GM19452 (cell line): ENCODE measurements around the gene MED27.
"Not testable (repeated sequence)": the region's sequence is repeated elsewhere in the genome, so short reads cannot be mapped to it uniquely, and the experiment has no call there.

ENCODE experiments used
- ATAC-seq: cut with Tn5 transposase; IDR thresholded peaks from one replicate; pipeline ENCODE4 v1.9.1; 2021; ENCODE audit not compliant: unreplicated experiment

MED27 gene

DNA sequence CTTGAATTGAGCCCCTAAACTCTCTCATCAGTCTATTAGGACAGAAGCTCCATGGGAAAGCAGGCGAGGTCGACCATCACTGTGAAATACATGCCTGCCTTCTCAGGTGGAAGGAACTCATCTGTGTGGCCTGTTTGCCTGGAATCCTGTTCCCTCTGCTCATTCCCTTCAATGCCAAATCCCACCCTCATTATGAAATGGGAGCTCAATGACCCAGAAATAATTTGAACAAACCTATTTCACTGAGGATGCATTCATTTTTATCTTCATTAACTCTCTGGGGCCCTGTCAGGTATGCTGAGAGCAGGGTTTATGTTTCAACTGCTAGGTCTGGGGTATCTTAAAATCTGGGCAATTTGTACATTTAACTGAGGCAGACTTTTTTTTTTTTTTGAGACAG lies 142.2 kb downstream of the MED27 start:
- no peak for ATAC-seq

- ATAC-seq, result no peak
These were observed 142.7 kb downstream of the MED27 start for GRCh38 chr9:131936929-131937328.

DNA sequence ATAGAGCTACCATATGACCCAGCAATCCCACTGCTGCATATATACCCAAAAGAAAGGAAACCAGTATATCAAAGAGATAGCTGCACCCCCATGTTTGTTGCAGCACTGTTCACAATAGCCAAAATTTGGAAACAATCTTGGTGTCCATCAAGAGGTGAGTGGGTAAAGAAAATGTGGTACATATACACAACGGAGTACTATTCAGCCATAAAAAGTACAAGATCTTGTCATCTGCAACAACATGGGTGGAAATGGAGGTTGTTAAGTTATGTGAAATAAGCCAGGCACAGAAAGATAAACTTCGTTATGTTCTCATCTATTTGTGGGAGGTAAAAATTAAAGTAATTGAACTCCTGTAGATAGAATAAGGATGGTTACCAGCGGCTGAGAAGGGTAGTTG lies 145.0 kb downstream of the MED27 start:
- no peak for ATAC-seq

GRCh38 chr9:131927091-131927490 lies 152.6 kb downstream of the MED27 start:
- no peak for ATAC-seq

- ATAC-seq, result no peak
These were observed 153.2 kb downstream of the MED27 start for GRCh38 chr9:131926360-131926922.

DNA sequence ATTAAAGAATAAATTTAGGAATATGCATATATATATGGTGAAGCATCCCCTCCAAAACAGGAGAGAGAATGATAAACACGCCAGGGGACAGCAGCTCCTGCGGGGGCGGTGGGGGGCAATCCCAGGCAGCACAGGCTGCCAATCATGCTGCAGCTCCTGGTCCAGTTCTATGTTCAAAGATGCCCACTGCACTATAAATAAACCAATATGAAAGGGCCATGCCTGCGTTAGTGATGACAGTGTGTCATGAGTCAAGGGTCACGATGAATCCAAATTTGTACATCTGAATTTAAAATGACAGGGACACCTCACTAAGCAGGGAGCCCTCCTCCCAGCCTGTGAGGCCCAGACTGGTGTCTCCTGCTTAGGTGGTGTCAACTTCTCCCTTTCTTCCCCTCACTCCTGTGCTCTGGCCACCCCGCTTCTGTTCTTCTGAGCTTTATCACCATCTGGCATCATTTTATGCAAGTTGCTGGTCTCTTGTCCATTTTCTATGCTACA lies 153.9 kb downstream of the MED27 start:
- ATAC-seq, result no peak

GRCh38 chr9:131923766-131924165 lies 155.9 kb downstream of the MED27 start:
- no peak for ATAC-seq

GRCh38 chr9:131923132-131923671 lies 156.5 kb downstream of the MED27 start:
- no peak for ATAC-seq

GRCh38 chr9:131921635-131922034 lies 158.0 kb downstream of the MED27 start:
- ATAC-seq, result not testable (repeated sequence)

GRCh38 chr9:131919216-131919615 lies 160.5 kb downstream of the MED27 start:
- no peak for ATAC-seq

DNA sequence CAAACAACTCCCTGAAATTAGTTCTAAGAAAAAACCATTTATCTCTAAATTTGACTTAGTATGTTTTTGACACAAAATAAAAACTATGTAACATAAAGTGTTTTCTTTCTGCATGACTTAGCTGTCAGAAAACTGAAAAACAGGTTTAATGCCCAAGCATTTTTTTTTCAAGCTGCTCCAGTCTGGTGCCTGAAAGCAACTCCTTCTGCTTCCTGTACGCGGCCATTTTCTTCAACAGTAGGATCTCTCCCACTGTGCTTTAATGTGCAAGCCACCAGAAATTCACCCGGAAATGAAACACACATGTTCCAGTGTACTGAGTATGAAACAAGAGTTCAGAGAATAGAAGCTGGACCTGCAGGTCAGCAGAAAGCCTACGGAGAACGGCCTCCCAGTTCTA lies 161.2 kb downstream of the MED27 start:
- no peak for ATAC-seq

DNA sequence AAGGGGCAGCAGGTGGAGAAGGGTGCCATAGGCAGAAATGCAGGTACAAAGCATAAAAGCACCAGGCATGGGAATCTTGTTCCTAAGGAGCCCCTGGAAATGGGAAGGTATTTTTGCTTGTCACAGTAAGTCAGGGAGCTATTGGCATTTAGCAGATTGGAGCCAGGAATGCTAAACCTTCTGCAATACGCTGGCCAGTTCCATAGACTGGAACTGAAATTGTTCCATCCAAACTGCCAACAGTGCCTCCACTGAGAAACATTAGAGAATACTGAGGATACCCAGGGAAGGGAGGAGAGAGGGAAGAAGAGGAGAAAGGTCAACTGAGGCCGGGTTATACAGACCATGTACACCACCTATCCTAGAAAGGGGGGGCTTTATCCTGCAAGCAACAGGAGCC lies 162.7 kb downstream of the MED27 start:
- no peak for ATAC-seq

DNA sequence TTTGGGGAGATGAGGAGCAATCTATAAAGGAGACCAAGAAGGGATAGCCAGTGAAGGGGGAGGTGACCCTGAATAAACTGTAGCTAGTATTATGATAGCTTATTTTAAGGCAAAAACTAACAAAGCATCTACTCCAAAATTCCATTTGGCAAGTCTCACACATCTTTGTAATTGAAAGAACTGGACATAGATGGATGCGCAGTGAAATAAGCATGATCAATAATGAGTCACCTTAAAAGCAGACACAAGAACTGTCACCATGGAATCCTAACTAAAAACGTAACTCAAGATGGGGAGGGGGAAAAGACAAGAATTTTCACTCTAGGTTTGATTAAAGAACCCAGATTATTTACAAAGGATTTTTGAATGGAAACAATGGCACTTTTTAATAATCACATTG lies 164.5 kb downstream of the MED27 start:
- ATAC-seq, result no peak

GRCh38 chr9:131912671-131913070 lies 167.0 kb downstream of the MED27 start:
- no peak for ATAC-seq

GRCh38 chr9:131912069-131912468 lies 167.6 kb downstream of the MED27 start:
- no peak for ATAC-seq

- ATAC-seq, result no peak
These were observed 169.1 kb downstream of the MED27 start for GRCh38 chr9:131910572-131910971.

DNA sequence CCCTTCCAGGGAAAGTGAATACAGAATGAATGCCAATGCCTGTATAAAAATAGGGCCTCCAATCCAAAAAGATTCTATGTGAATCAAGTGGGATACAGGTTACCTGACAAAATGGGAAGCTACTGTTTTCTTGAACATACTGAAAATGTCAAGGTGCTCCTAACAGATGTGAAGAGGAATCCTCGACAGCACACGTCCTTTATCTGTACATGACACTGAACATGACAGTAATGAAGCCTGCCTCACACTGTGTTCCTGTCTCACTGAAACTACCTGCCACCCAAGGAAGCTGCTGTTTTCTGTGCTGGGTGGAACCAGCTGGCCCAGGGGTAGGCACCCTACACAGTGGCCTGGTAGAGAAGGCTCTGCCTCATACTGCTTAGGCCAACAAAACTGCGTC lies 174.5 kb downstream of the MED27 start:
- no peak for ATAC-seq

DNA sequence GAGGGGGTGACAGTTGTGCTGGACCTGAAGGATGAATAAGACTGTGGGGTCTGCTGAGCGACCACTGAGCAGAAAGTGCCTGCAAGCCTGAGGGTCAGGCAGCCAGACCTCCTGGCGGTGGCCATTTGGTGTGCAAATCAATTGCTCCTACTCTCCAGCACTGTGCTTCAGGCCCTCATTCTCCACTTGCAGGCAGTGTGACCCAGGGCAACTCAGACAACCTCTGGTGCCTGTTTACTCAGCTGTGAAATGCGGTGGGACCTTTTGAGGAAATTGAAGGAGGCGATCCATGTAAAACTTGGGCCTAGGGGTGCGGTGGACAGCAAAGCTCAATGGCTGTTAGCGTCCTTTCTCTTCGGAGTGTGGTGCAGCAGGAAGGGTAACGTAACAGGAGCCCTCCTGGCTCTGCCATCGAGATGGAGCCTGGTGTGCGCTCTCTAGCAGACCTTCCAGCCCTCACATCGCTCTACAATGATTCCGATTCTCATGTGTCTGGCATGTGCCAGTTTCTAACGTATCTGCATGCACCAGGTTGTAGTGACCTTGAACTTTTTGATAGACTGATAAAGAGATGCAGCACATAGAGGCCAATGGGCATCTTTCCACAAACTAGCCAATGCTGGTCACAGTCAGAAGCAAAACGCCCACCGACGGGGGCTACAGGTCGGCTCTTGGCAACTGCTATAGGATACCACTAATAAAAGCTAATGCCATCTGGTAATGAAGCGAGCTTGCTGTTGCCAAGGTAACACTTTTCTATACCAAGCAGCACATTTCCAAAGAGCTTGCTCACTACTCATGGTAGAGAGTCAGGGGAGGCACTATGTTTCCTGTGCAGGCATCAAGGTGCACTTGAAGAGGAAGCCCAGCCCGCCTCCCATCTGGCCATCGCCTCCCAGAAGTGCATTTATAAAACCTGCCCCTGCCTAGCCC lies 180.1 kb downstream of the MED27 start:
- ATAC-seq, result no peak

DNA sequence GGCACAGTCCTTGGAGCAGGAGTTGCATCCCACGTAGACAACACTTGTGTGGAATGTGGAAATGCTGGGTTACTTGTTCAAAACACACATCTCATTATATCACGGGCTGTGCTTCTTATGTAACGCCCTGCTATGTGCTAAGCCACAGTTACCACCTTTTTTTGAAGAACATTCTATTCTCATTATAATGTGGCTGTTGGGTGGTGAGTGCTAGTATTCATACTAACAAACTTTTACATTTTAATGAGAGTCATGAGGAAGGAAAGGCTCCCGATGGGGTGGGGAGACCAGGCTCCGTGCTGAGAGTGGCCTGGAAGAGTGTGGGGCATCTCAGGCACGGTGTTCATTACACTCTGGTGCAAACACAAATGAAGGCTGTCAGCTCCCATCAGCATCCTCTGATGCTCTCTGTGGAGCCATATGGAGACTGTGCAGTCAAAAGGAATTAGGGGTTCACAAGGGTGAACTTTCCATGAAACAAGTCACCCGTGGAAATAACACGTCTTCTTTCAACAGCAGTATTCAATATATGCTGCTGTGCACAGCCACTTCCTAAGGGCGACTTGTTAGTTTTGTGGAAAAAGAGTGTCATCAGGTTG lies 186.7 kb downstream of the MED27 start:
- no peak for ATAC-seq

DNA sequence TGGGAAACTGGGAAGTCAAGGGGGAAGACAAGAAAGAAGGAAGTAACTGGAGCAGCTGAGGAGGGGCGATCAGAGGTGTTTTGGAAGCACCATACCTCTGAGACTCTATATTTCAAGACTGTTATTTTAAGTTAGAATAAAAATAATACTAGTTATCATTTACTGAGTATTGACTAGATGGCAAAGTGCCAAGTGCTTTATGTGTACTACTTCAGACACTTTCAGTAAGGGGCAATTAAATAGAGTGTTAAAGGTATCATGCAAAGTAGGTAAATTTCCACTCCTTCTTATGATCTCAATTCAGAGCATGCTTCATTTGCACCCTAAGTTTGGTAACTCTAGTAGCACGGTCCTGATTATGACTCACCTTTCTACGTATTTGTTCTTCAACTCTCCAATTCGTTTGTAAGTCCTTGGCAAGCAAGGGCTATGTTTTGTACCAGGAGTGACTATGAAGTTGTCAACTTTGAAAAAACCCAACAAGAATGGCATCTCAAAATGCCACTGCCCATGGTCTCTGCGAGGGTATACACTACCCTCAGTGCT lies 187.4 kb downstream of the MED27 start:
- no peak for ATAC-seq

DNA sequence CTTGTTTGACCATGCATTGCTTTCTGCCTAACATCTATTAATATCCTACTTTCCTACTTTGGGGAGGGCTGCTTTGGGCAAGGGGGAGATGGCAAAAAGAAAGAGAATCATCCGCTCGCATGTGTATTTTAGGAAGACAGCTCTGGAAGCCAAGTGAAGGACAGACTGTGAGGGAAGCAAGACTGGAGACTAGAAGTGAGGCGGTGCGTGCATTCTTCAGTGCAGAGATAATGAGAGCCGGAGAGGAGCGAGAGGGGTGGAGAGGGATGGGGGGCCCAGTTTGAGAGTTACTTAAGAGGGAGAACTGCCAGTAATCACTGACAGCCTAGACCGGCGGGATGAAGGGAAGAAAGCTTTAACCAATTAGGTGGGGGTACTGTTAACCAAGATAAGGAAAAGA lies 188.1 kb downstream of the MED27 start:
- ATAC-seq, result no peak
